HG03135 (cell line): ENCODE measurements around the gene CEP76.

Source experiments
- ATAC-seq: cut with Tn5 transposase; IDR thresholded peaks from one replicate; pipeline ENCODE4 v1.9.1; 2021; ENCODE audit warnings: mild to moderate bottlenecking, moderate library complexity; ENCODE audit not compliant: unreplicated experiment

Gene CEP76, protein sequence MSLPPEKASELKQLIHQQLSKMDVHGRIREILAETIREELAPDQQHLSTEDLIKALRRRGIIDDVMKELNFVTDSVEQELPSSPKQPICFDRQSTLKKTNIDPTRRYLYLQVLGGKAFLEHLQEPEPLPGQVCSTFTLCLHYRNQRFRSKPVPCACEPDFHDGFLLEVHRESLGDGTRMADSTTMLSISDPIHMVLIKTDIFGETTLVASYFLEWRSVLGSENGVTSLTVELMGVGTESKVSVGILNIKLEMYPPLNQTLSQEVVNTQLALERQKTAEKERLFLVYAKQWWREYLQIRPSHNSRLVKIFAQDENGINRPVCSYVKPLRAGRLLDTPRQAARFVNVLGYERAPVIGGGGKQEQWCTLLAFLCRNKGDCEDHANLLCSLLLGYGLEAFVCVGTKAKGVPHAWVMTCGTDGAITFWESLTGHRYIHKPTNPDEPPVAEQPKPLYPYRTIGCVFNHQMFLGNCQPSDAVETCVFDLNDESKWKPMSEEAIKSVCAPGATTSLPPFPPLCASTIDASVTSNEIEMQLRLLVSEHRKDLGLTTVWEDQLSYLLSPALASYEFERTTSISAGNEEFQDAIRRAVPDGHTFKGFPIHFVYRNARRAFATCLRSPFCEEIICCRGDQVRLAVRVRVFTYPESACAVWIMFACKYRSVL

DNA sequence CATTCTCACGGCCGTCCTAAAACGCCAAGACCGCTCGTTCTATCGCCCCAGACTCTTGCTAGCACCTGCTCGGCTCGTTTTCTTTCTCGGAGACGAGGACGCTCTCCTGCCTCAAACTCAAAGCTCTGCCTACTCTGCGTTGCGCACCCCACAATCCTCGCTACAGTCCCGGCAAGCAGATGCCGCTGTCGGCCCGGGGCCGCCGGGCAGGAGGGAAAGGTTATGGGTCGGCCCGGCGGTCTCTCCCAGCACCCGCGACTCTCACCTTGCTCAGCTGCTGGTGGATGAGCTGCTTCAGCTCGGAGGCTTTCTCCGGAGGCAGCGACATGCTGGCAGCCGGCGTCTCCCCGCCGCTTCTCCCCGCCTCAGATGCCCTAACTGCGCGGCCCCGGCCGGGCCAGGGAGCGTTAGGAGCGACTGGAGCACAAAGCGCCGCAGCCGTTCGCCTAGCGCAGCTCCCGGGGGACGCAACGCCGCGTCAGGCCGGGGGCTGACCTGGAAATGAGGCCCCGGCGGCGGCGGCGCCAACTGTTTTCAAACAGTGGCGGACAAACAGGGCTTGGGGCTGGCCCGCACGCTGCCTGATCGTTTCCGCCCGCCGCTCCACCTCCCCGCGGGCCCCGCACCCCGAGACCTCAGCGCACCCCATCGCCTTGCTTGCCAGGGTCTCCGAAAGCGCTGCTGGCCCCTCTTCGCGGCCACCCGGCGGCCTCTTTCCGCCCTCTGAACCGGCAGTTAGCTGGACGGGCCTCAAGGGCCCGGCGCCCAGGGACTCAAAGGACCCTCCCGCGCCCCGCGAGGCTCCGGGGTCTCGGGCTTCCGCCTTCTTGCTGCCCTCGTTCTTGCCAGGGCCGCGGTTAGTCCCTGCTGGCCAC lies at the start of gene CEP76, which contains the start of gene PSMG2:
TSS of gene CEP76 (minus strand) at position 503 of the 875 bp plus-strand sequence. CDS start at position 328, 175 bp downstream.
TSS of gene PSMG2 (plus strand) at position 822 of the 875 bp plus-strand sequence. CDS start 66 bp downstream, outside the sequence.
- peak; percentile 79 for ATAC-seq

DNA sequence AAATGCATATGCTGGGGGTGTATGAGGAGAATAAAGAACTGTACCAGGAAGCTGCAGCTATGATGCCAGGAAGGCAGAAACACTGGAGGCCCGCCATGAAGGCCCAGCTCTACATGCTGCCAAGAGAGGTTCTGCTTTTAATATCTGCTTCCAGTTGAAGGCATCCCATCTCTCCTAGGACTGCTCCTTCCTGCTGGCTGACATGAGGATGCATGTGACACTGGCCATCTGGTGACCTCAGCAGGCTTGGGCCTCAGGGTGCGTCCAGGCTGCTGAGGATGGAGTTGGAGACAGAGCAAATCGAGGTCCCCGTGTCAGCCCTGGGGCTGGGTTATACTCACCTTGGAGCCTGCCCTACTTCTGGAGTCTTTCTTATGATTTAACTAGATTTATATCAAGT lies 49.4 kb upstream of the CEP76 start:
- ATAC-seq, result no peak

- ATAC-seq, result no peak
Measured at GRCh38 chr18:12751503-12751884, 49.0 kb upstream of the CEP76 start.

GRCh38 chr18:12750715-12751502 lies 48.4 kb upstream of the CEP76 start:
- no peak for ATAC-seq

- no peak for ATAC-seq
Measured at GRCh38 chr18:12750076-12750714, 47.7 kb upstream of the CEP76 start.

DNA sequence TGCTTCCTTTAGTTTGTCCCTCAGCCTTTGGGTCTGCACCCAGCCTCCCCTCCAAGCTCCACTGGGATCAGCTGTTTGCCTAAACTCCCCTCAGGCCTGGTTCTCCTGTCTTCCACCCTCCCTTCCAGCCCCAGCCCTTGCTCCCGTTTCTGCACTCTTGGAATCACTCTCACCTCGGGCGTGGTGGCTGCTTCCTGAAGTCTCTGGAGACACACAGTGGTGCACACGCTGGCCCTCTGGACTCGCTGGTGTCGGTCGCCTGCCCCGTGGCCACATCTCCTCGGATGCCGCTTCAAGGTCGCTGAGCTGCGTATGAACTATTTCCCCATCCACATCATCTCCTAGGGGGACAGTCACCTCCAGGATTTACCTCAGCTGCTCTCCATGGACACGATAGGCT lies 46.6 kb upstream of the CEP76 start:
- ATAC-seq, result no peak

DNA sequence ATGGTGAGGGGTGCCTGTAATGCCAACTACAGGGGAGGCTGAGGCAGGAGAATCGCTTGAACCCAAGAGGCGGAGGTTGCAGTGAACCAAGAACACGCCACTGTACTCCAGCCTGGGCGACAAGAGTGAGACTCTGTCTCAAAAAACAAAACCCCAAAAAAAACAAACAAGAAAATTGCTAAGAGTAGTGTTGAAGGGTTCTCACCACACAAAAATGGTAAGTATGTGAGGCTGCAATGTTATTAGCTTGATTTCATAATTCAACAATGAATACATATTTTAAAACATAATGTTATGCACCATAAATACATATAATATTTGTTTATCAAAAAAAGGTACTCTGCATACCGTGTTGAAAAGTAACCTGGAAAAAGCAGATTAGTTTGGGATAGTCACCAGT lies 46.1 kb upstream of the CEP76 start:
- no peak for ATAC-seq

DNA sequence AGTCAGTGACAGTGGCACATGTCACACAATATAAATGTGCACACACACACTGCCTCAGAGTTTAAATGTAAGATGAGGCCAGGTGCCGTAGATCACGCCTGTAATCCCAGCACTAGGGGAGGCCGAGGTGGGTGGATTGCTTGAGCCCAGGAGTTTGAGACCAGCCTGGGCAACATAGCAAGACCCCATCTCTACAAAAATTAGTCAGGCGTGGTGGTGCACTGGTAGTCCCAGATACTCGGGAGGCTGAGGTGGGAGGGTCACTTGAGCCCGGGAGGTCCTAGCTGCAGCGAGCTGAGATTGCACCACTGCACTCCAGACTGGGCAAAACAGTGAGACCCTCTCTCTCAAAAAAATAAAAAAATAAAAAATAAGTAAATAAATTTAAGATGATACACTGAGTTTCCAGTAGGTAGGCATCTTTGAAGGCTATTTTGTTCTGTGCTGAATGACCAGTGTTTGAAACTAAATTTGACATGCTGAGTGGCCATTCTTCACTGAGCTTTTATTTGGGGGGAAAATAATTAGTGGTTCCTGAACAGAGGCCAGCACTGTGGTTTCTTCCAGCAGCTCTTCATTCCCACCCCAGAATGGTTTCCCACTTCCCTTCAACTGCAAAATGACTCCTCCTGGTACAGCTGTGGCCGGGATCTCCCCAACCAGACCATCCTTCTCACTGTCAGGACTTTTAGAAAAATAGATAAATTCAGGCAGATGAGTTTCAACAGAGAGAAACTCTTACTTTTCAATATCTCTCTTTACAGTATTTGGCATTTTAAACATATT lies 45.2 kb upstream of the CEP76 start:
- no peak for ATAC-seq

GRCh38 chr18:12745095-12745795 lies 42.7 kb upstream of the CEP76 start:
- ATAC-seq, result no peak

GRCh38 chr18:12744103-12744502 lies 41.6 kb upstream of the CEP76 start:
- no peak for ATAC-seq

GRCh38 chr18:12742453-12742852 lies 39.9 kb upstream of the CEP76 start:
- no peak for ATAC-seq

DNA sequence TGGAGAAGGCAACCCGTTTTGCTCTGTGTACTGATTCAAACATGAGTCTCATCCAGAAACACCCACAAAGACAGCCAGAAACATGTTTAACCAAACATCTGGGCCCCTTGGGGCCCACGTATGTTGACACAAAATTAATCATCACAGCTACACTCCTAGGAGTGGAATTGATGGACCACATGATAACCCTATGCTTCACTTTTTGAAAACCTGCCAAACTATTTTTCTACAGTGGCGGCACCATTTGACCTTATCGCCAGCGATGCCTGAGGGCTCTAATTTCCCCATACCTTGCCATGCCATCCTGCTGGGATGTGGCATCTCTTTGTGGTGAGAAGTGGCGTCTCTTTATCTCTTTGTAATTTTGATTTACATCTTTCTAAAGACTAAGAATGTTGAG lies 38.8 kb upstream of the CEP76 start:
- ATAC-seq, result no peak

DNA sequence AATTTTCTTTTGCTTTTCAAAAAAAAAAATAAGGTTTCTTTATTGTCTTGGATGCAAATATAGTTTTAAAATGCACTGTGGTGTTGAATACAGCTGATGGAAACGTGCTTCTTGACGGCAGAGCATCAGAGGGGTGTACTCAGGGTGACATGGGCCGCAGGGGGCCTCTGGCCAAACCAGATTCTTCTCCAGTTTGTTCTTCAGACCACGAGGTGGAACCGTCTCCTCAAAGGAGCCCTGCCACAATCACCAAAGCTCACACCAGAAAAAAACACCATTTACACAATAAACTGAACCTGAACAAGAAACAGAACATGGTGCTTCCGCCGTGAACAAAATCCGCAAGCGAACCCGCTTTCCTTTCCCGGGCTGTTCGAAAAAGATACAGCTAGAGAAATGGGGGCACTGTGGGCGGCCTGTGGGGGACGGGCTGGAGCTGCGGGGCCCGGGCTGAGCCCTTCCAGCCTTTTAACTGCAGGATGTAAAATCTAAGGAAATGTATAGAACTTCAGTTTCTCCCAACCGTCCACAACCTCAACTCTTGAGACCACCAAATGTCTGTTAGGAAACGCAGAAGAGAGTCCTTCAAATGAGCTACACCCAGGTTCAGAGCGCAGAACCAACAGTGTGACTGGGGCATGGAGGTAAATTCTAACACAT lies 34.9 kb upstream of the CEP76 start:
- ATAC-seq, result no peak

- no peak for ATAC-seq
Measured at GRCh38 chr18:12726774-12727550, 24.4 kb upstream of the CEP76 start.

DNA sequence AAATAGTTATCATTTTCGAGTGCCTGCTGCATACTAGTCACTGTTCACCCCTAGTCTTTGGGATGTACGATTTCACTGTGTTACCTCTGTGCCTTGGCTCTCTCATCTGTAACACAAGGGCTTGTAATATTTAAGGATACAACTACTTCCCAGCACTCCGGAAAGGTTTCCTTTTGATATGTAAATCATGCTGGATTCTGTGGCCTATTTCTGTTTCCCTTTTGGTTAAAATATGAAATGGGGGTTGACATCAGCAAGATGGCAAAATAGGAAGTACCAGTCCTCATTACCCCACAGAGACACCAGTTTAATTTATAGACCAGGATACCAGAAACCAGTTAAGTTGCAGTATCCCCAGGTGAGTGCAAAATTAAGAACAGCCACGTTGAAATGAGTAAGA lies 23.8 kb upstream of the CEP76 start:
- ATAC-seq, result no peak

- ATAC-seq, result no peak
Measured at GRCh38 chr18:12722731-12723130, 20.2 kb upstream of the CEP76 start.

- ATAC-seq, result no peak
Measured at GRCh38 chr18:12721495-12722275, 19.2 kb upstream of the CEP76 start.
